ENCODE results near the gene MNX1. TPM values are rescaled to one million over a fixed set of nuclear protein-coding genes. Genes with fewer than 3 reads are reported as not detected.

Gene MNX1
- total RNA-seq, 1 donor from 2014 or later: 0.09 TPM

GRCh38 chr7:157008206-157009169, 2.0 kb downstream of the MNX1 start:
- H3K4me1 Mint-ChIP-seq (ENCODE audit: low read depth): peaks cover 9% of the 10 kb centered on the region
- H3K27ac Mint-ChIP-seq: no peak overlapping the region
- intact Hi-C loops (cut with micrococcal nuclease): loop anchor here (2.0 to 5.0 kb wide), 2 partner anchors 679 to 1204 kb away; no protein-coding TSS in a partner anchor

GRCh38 chr7:157007470-157008066, 2.9 kb downstream of the MNX1 start:
- Mint-ChIP-seq H3K4me3 (ENCODE audit: low read depth) (no peak overlapping the region), H3K9me3 (no peaks in the 10 kb centered on the region), H3K36me3 (ENCODE audit: low read depth) (no peaks in the 10 kb centered on the region), H3K4me1 (ENCODE audit: low read depth) (peaks cover 9% of the 10 kb centered on the region), H3K27ac (no peak overlapping the region), H3K27me3 (ENCODE audit: low read depth) (peaks cover 58% of the 10 kb centered on the region)
- intact Hi-C loops (cut with micrococcal nuclease): loop anchor here (2.0 to 5.0 kb wide), 2 partner anchors 680 to 1203 kb away; no protein-coding TSS in a partner anchor
- no peak for DNase-seq (ENCODE audit: low spot score)

More at GRCh38 chr7:157008206-157009169, 2.0 kb downstream of the MNX1 start:
- H3K4me3 Mint-ChIP-seq (ENCODE audit: low read depth): no peak overlapping the region
- no peak for DNase-seq (ENCODE audit: low spot score)
- H3K9me3 Mint-ChIP-seq: no peaks in the 10 kb centered on the region
- H3K27me3 Mint-ChIP-seq (ENCODE audit: low read depth): peaks cover 67% of the 10 kb centered on the region
- H3K36me3 Mint-ChIP-seq (ENCODE audit: low read depth): no peaks in the 10 kb centered on the region

- no peak for DNase-seq (ENCODE audit: low spot score)
- peaks cover 57% of the 10 kb centered on the region for H3K27me3 Mint-ChIP-seq (ENCODE audit: low read depth)
- no peak overlapping the region for H3K27ac Mint-ChIP-seq
- intact Hi-C loops (cut with micrococcal nuclease): loop anchor here (5.0 kb wide), 1 partner anchor 680 kb away; no protein-coding TSS in a partner anchor
- H3K4me1 Mint-ChIP-seq (ENCODE audit: low read depth): peaks cover 8% of the 10 kb centered on the region
- H3K9me3 Mint-ChIP-seq: no peaks in the 10 kb centered on the region
- H3K36me3 Mint-ChIP-seq (ENCODE audit: low read depth): no peaks in the 10 kb centered on the region
- no peak overlapping the region for H3K4me3 Mint-ChIP-seq (ENCODE audit: low read depth)
These were observed 3.5 kb downstream of the MNX1 start for GRCh38 chr7:157006829-157007469.

- DNase-seq (ENCODE audit: low spot score): no peak
- no peak overlapping the region for H3K4me3 Mint-ChIP-seq (ENCODE audit: low read depth)
- no peaks in the 10 kb centered on the region for H3K9me3 Mint-ChIP-seq
- no peaks in the 10 kb centered on the region for H3K36me3 Mint-ChIP-seq (ENCODE audit: low read depth)
- peaks cover 3% of the 10 kb centered on the region for H3K4me1 Mint-ChIP-seq (ENCODE audit: low read depth)
- H3K27ac Mint-ChIP-seq: no peak overlapping the region
- intact Hi-C loops (cut with micrococcal nuclease): loop anchor here (5.0 kb wide), 1 partner anchor 681 kb away; no protein-coding TSS in a partner anchor
- peaks cover 57% of the 10 kb centered on the region for H3K27me3 Mint-ChIP-seq (ENCODE audit: low read depth)
These were observed 4.2 kb downstream of the MNX1 start for GRCh38 chr7:157006205-157006747.

- intact Hi-C loops (cut with micrococcal nuclease): loop anchor here (2.0 to 5.0 kb wide), 5 partner anchors 15 to 1551 kb away; no protein-coding TSS in a partner anchor
- Mint-ChIP-seq H3K27ac (no peak overlapping the region), H3K27me3 (ENCODE audit: low read depth) (peaks cover 61% of the 10 kb centered on the region), H3K36me3 (ENCODE audit: low read depth) (no peaks in the 10 kb centered on the region), H3K9me3 (no peaks in the 10 kb centered on the region), H3K4me1 (ENCODE audit: low read depth) (peaks cover 9% of the 10 kb centered on the region), H3K4me3 (ENCODE audit: low read depth) (no peak overlapping the region)
- DNase-seq (ENCODE audit: low spot score): no peak
These were observed 4.8 kb downstream of the MNX1 start for GRCh38 chr7:157005456-157006204.

GRCh38 chr7:157004521-157005455, 5.7 kb downstream of the MNX1 start:
- H3K4me1 Mint-ChIP-seq (ENCODE audit: low read depth): peaks cover 10% of the 10 kb centered on the region
- no peak overlapping the region for H3K27ac Mint-ChIP-seq
- DNase-seq (ENCODE audit: low spot score): no peak
- no peak overlapping the region for H3K4me3 Mint-ChIP-seq (ENCODE audit: low read depth)
- intact Hi-C loops (cut with micrococcal nuclease): loop anchor here (2.0 to 5.0 kb wide), 5 partner anchors 16 to 1550 kb away; no protein-coding TSS in a partner anchor
- no peaks in the 10 kb centered on the region for H3K36me3 Mint-ChIP-seq (ENCODE audit: low read depth)
- no peaks in the 10 kb centered on the region for H3K9me3 Mint-ChIP-seq
- H3K27me3 Mint-ChIP-seq (ENCODE audit: low read depth): peaks cover 65% of the 10 kb centered on the region

GRCh38 chr7:157003756-157004520, 6.5 kb downstream of the MNX1 start:
- intact Hi-C loops (cut with micrococcal nuclease): loop anchor here (2.0 kb wide), 4 partner anchors 17 to 1549 kb away; no protein-coding TSS in a partner anchor
- no peak for DNase-seq (ENCODE audit: low spot score)
- Mint-ChIP-seq H3K4me3 (ENCODE audit: low read depth) (no peak overlapping the region), H3K27ac (no peak overlapping the region), H3K36me3 (ENCODE audit: low read depth) (no peaks in the 10 kb centered on the region), H3K9me3 (no peaks in the 10 kb centered on the region), H3K4me1 (ENCODE audit: low read depth) (peaks cover 10% of the 10 kb centered on the region), H3K27me3 (ENCODE audit: low read depth) (peaks cover 64% of the 10 kb centered on the region)

- Mint-ChIP-seq H3K4me3 (ENCODE audit: low read depth) (no peak overlapping the region), H3K4me1 (ENCODE audit: low read depth) (peaks cover 10% of the 10 kb centered on the region), H3K27ac (no peak overlapping the region), H3K27me3 (ENCODE audit: low read depth) (peaks cover 66% of the 10 kb centered on the region), H3K9me3 (no peaks in the 10 kb centered on the region), H3K36me3 (ENCODE audit: low read depth) (no peaks in the 10 kb centered on the region)
- intact Hi-C loops (cut with micrococcal nuclease): no loop called here
- no peak for DNase-seq (ENCODE audit: low spot score)
These were observed 7.1 kb downstream of the MNX1 start for GRCh38 chr7:157003445-157003755.

GRCh38 chr7:157002819-157003421, 7.5 kb downstream of the MNX1 start:
- no peak for DNase-seq (ENCODE audit: low spot score)
- intact Hi-C loops (cut with micrococcal nuclease): no loop called here
- no peak overlapping the region for H3K27ac Mint-ChIP-seq
- no peaks in the 10 kb centered on the region for H3K9me3 Mint-ChIP-seq
- H3K4me1 Mint-ChIP-seq (ENCODE audit: low read depth): peaks cover 10% of the 10 kb centered on the region
- H3K36me3 Mint-ChIP-seq (ENCODE audit: low read depth): no peaks in the 10 kb centered on the region
- H3K4me3 Mint-ChIP-seq (ENCODE audit: low read depth): no peak overlapping the region
- H3K27me3 Mint-ChIP-seq (ENCODE audit: low read depth): peaks cover 66% of the 10 kb centered on the region

- peaks cover 10% of the 10 kb centered on the region for H3K4me1 Mint-ChIP-seq (ENCODE audit: low read depth)
- no peaks in the 10 kb centered on the region for H3K9me3 Mint-ChIP-seq
- no peak overlapping the region for H3K27ac Mint-ChIP-seq
- H3K36me3 Mint-ChIP-seq (ENCODE audit: low read depth): no peaks in the 10 kb centered on the region
- H3K4me3 Mint-ChIP-seq (ENCODE audit: low read depth): no peak overlapping the region
- no peak for DNase-seq (ENCODE audit: low spot score)
- intact Hi-C loops (cut with micrococcal nuclease): loop anchor here (1.0 to 2.0 kb wide), 2 partner anchors 1193 to 1625 kb away; no protein-coding TSS in a partner anchor
- H3K27me3 Mint-ChIP-seq (ENCODE audit: low read depth): peaks cover 66% of the 10 kb centered on the region
These were observed 8.3 kb downstream of the MNX1 start for GRCh38 chr7:157001920-157002818.

Data from activated T-helper 2 cell treated with anti-CD3 and anti-CD28 coated beads, Interferon-gamma antibody, Interleukin-2, Interleukin-4, amounts not matched to agents 10 μg/mL and 5 μg/mL and 100 μg/mL, durations not matched to agents 14 hours and 24 hours and 36 hours (primary cell).